K562 (cell line): Measurements from ENCODE around the gene TGM3.

Source experiments
- CEBPB ChIP-seq: fragments of 450-650 bp; IDR thresholded peaks from 2 replicates; pipeline ENCODE4 v1.6.1; 2016; ENCODE audit warnings: missing genetic modification characterization, missing compliant biosample characterization
- HMG20B ChIP-seq: fragments of 250-450 bp; sonication (Bioruptor Pico); IDR thresholded peaks from 2 replicates; pipeline ENCODE4 v1.5.0; 2021; ENCODE audit warnings: mild to moderate bottlenecking
- MTF1 ChIP-seq: fragments of 250-450 bp; sonication (Bioruptor Pico); IDR thresholded peaks from 2 replicates; pipeline ENCODE4 v1.9.0; 2021; ENCODE audit warnings: moderate library complexity, mild to moderate bottlenecking, inconsistent platforms, borderline replicate concordance
- NCOA4 ChIP-seq: fragments of 450-650 bp; IDR thresholded peaks from 2 replicates; pipeline ENCODE4 v1.6.1; 2018; ENCODE audit warnings: mild to moderate bottlenecking; ENCODE audit not compliant: partially characterized antibody
- POLR2AphosphoS5 ChIP-seq: IDR thresholded peaks from 2 replicates; pipeline ENCODE4 v1.6.1; 2011; ENCODE audit warnings: mild to moderate bottlenecking, low read depth, low read length, moderate library complexity; ENCODE audit not compliant: control insufficient read depth, insufficient read depth
- RFX5 ChIP-seq: IDR thresholded peaks from 2 replicates; pipeline ENCODE4 v1.6.1; 2011; ENCODE audit warnings: low read depth, mild to moderate bottlenecking, improper control_type of control experiment, low read length
- ZKSCAN1 ChIP-seq: fragments of 150-350 bp; IDR thresholded peaks from 2 replicates; pipeline ENCODE4 v1.6.1; 2016; ENCODE audit warnings: low read depth, low read length
- TF ChIP-seq, protein P1 (sequence below): fragments of 450-650 bp; IDR thresholded peaks from 2 replicates; pipeline ENCODE4 v1.6.1; 2014; ENCODE audit warnings: low read depth, mild to moderate bottlenecking, moderate library complexity, borderline replicate concordance
- TF ChIP-seq, protein P2 (sequence below): sonication (generic); formaldehyde crosslinking; IDR thresholded peaks from 2 replicates; pipeline ENCODE4 v1.8.0; 2023; ENCODE audit warnings: mild to moderate bottlenecking, missing genetic modification reagents
- TF ChIP-seq, protein P3 (sequence below): fragments of 250-450 bp; sonication (Bioruptor Pico); IDR thresholded peaks from 2 replicates; pipeline ENCODE4 v1.5.0; 2021
- TF ChIP-seq, protein P4 (sequence below): sonication (generic); formaldehyde crosslinking; IDR thresholded peaks from 2 replicates; pipeline ENCODE4 v1.8.0; 2022; ENCODE audit warnings: missing genetic modification reagents, mild to moderate bottlenecking, borderline replicate concordance

DNA sequence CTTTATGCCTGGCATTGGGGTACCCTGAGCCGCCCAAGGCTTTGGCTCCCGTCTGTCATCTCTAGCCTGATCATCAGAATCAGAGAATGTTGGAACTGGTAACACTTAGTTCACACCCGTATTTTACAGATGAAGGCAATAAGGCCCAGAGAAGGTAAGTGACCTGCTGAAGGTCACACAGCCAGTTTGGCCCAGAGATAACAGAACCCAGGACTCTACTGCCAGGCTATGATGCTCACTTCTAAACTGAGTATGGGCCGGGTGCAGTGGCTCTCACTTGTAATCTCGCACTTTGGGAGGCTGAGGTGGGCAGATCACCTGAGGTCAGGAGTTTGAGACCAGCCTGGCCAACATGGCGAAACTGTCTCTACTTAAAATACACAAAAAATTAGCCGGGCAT lies 83.1 kb downstream of the TGM3 start:
- TF ChIP-seq NCOA4 = no peak
- TF ChIP-seq, protein P1, sequence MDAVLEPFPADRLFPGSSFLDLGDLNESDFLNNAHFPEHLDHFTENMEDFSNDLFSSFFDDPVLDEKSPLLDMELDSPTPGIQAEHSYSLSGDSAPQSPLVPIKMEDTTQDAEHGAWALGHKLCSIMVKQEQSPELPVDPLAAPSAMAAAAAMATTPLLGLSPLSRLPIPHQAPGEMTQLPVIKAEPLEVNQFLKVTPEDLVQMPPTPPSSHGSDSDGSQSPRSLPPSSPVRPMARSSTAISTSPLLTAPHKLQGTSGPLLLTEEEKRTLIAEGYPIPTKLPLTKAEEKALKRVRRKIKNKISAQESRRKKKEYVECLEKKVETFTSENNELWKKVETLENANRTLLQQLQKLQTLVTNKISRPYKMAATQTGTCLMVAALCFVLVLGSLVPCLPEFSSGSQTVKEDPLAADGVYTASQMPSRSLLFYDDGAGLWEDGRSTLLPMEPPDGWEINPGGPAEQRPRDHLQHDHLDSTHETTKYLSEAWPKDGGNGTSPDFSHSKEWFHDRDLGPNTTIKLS = no peak
- TF ChIP-seq, protein P2, sequence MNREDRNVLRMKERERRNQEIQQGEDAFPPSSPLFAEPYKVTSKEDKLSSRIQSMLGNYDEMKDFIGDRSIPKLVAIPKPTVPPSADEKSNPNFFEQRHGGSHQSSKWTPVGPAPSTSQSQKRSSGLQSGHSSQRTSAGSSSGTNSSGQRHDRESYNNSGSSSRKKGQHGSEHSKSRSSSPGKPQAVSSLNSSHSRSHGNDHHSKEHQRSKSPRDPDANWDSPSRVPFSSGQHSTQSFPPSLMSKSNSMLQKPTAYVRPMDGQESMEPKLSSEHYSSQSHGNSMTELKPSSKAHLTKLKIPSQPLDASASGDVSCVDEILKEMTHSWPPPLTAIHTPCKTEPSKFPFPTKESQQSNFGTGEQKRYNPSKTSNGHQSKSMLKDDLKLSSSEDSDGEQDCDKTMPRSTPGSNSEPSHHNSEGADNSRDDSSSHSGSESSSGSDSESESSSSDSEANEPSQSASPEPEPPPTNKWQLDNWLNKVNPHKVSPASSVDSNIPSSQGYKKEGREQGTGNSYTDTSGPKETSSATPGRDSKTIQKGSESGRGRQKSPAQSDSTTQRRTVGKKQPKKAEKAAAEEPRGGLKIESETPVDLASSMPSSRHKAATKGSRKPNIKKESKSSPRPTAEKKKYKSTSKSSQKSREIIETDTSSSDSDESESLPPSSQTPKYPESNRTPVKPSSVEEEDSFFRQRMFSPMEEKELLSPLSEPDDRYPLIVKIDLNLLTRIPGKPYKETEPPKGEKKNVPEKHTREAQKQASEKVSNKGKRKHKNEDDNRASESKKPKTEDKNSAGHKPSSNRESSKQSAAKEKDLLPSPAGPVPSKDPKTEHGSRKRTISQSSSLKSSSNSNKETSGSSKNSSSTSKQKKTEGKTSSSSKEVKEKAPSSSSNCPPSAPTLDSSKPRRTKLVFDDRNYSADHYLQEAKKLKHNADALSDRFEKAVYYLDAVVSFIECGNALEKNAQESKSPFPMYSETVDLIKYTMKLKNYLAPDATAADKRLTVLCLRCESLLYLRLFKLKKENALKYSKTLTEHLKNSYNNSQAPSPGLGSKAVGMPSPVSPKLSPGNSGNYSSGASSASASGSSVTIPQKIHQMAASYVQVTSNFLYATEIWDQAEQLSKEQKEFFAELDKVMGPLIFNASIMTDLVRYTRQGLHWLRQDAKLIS = no peak
- TF ChIP-seq, protein P3, sequence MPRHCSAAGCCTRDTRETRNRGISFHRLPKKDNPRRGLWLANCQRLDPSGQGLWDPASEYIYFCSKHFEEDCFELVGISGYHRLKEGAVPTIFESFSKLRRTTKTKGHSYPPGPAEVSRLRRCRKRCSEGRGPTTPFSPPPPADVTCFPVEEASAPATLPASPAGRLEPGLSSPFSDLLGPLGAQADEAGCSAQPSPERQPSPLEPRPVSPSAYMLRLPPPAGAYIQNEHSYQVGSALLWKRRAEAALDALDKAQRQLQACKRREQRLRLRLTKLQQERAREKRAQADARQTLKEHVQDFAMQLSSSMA (CRISPR knock-in tag) = no peak
- TF ChIP-seq MTF1 = no peak
- TF ChIP-seq ZKSCAN1 = no peak
- TF ChIP-seq POLR2AphosphoS5 = no peak
- no peak for TF ChIP-seq CEBPB
- no peak for TF ChIP-seq RFX5
- TF ChIP-seq, protein P4, sequence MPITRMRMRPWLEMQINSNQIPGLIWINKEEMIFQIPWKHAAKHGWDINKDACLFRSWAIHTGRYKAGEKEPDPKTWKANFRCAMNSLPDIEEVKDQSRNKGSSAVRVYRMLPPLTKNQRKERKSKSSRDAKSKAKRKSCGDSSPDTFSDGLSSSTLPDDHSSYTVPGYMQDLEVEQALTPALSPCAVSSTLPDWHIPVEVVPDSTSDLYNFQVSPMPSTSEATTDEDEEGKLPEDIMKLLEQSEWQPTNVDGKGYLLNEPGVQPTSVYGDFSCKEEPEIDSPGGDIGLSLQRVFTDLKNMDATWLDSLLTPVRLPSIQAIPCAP (CRISPR knock-in tag) = no peak
- TF ChIP-seq HMG20B (CRISPR knock-in tag) = no peak
